ENCODE data around the gene KCNIP4.
"Not testable (repeated sequence)": the region's sequence is repeated elsewhere in the genome, so short reads cannot be mapped to it uniquely, and the experiment has no call there.

The KCNIP4 gene

GRCh38 chr4:20847124-20847747, 1101.3 kb downstream of the KCNIP4 start:
- DNase-seq (ENCODE audit: low read depth): no peak

- DNase-seq (ENCODE audit: low read depth): no peak
These were observed 1104.3 kb downstream of the KCNIP4 start for GRCh38 chr4:20844311-20844710.

GRCh38 chr4:20840648-20841190, 1107.9 kb downstream of the KCNIP4 start:
- no peak for DNase-seq (ENCODE audit: low read depth)

- DNase-seq (ENCODE audit: low read depth): no peak
These were observed 1108.6 kb downstream of the KCNIP4 start for GRCh38 chr4:20839957-20840356.

GRCh38 chr4:20838476-20838875, 1110.1 kb downstream of the KCNIP4 start:
- no peak for DNase-seq (ENCODE audit: low read depth)

GRCh38 chr4:20832826-20833225, 1115.7 kb downstream of the KCNIP4 start:
- DNase-seq (ENCODE audit: low read depth): no peak

- no peak for DNase-seq (ENCODE audit: low read depth)
These were observed 1116.8 kb downstream of the KCNIP4 start for GRCh38 chr4:20831746-20832145.

- DNase-seq (ENCODE audit: low read depth): no peak
These were observed 1118.8 kb downstream of the KCNIP4 start for GRCh38 chr4:20829617-20830357.

- DNase-seq (ENCODE audit: low read depth): no peak
These were observed 1123.1 kb downstream of the KCNIP4 start for GRCh38 chr4:20825505-20825904.

GRCh38 chr4:20816287-20816686, 1132.3 kb downstream of the KCNIP4 start:
- DNase-seq (ENCODE audit: low read depth): no peak

- no peak for DNase-seq (ENCODE audit: low read depth)
These were observed 1134.9 kb downstream of the KCNIP4 start for GRCh38 chr4:20813700-20814099.

GRCh38 chr4:20809812-20810211, 1138.8 kb downstream of the KCNIP4 start:
- DNase-seq (ENCODE audit: low read depth): no peak

GRCh38 chr4:20805716-20806115, 1142.9 kb downstream of the KCNIP4 start:
- no peak for DNase-seq (ENCODE audit: low read depth)

GRCh38 chr4:20787940-20788665, 1160.5 kb downstream of the KCNIP4 start:
- no peak for DNase-seq (ENCODE audit: low read depth)

- not testable (repeated sequence) for DNase-seq (ENCODE audit: low read depth)
These were observed 1165.4 kb downstream of the KCNIP4 start for GRCh38 chr4:20783134-20783533.

GRCh38 chr4:20778896-20779295, 1169.7 kb downstream of the KCNIP4 start:
- no peak for DNase-seq (ENCODE audit: low read depth)

- no peak for DNase-seq (ENCODE audit: low read depth)
These were observed 1175.2 kb downstream of the KCNIP4 start for GRCh38 chr4:20773144-20773997.

- no peak for DNase-seq (ENCODE audit: low read depth)
These were observed 1184.1 kb downstream of the KCNIP4 start for GRCh38 chr4:20764366-20764992.

- DNase-seq (ENCODE audit: low read depth): no peak
These were observed 1186.7 kb downstream of the KCNIP4 start for GRCh38 chr4:20761826-20762225.

- no peak for DNase-seq (ENCODE audit: low read depth)
These were observed 1187.2 kb downstream of the KCNIP4 start for GRCh38 chr4:20761382-20761781.

GRCh38 chr4:20760053-20760452, 1188.5 kb downstream of the KCNIP4 start:
- DNase-seq (ENCODE audit: low read depth): no peak

Measured in stimulated activated CD4-positive, alpha-beta T cell treated with anti-CD3 and anti-CD28 coated beads, Interleukin-2, amount 100 ng/mL, for 4 hours (primary cell).